T-cell (primary cell): Measurements from ENCODE around the gene CFTR. TPM values are rescaled to one million over a fixed set of nuclear protein-coding genes. Genes with fewer than 3 reads are reported as not detected.

Experiments
- ATAC-seq, 4 experiments: fragments of 200-7000 bp in 3 of 4; fragments of 150-1000 bp in 1 of 4; cut with Tn5 transposase; replicated peaks in 1 of 4; 1 replicate in 3 of 4; 2 replicates in 1 of 4; pipeline ENCODE4 v1.10.0; 2021; ENCODE audit warnings: moderate library complexity in 3 of 4, mild to moderate bottlenecking in 2 of 4, moderate number of reproducible peaks in 1 of 4
- CTCF ChIA-PET, 2 donors: fragments of 300-600 bp; sonication (Branson Sonifier 250); formaldehyde crosslinking; loops; one replicate each; lab custom pipeline; 2022; ENCODE audit warnings: antibody characterized with exemption in 2 of 2; lab: Charles Lee
- POLR2A ChIA-PET, 2 donors: fragments of 300-600 bp; sonication (Branson Sonifier 250); formaldehyde crosslinking; loops; one replicate each; lab custom pipeline; 2022; ENCODE audit warnings: antibody characterized with exemption in 2 of 2; lab: Charles Lee
- DNase-seq, 35 experiments: peaks; one replicate each; pipeline versions ENCODE4 v3.0.0 to v3.0.0-alpha.2; 2013 to 2023
- H3K27ac ChIP-seq: one replicate; pipeline ENCODE4 v1.5.1; 2013; ENCODE audit warnings: low read length
- H3K27me3 ChIP-seq, 2 experiments: replicated peaks in 1 of 2; 1 replicate in 1 of 2; 2 replicates in 1 of 2; pipeline versions ENCODE4 v1.6.1 to v1.7.0; 2013; ENCODE audit warnings: low read length in 1 of 2, mixed read lengths in 1 of 2; ENCODE audit not compliant: control insufficient read depth in 2 of 2, insufficient read depth in 2 of 2; ENCODE audit errors: extremely low read depth in 1 of 2
- H3K36me3 ChIP-seq, 2 donors: 1 replicate in 1 of 2; 2 replicates in 1 of 2; pipeline versions ENCODE4 v1.6.1 to v1.7.0; 2013; ENCODE audit warnings: low read length in 1 of 2; ENCODE audit not compliant: control insufficient read depth in 2 of 2, insufficient read depth in 1 of 2; ENCODE audit errors: extremely low read depth in 1 of 2
- H3K4me1 ChIP-seq, 2 experiments: 1 replicate in 1 of 2; 2 replicates in 1 of 2; pipeline versions ENCODE4 v1.6.1 to v1.7.0; 2013; ENCODE audit warnings: low read length in 2 of 2, mixed read lengths in 1 of 2; ENCODE audit not compliant: insufficient read depth in 2 of 2, control insufficient read depth in 1 of 2; ENCODE audit errors: extremely low read depth in 1 of 2
- H3K4me3 ChIP-seq, 2 donors: 1 replicate in 1 of 2; 2 replicates in 1 of 2; pipeline versions ENCODE4 v1.5.1 to v1.7.0; 2013; ENCODE audit warnings: mild to moderate bottlenecking in 2 of 2, low read length in 1 of 2, moderate library complexity in 1 of 2; ENCODE audit not compliant: control insufficient read depth in 1 of 2; ENCODE audit errors: extremely low read depth in 1 of 2
- H3K9me3 ChIP-seq: 2 replicates; pipeline ENCODE4 v1.7.0; 2013
- H3K27ac Mint-ChIP-seq, 2 donors: one replicate each; pipeline ENCODE4 v1.8.0; 2020 to 2021; ENCODE audit warnings: mild to moderate bottlenecking in 2 of 2, mixed read lengths in 2 of 2
- H3K27me3 Mint-ChIP-seq, 2 donors: one replicate each; pipeline ENCODE4 v1.8.0; 2021 to 2022; ENCODE audit warnings: mixed read lengths in 2 of 2
- H3K36me3 Mint-ChIP-seq: one replicate; pipeline ENCODE4 v1.8.0; 2021; ENCODE audit warnings: mixed read lengths
- H3K4me1 Mint-ChIP-seq, 3 donors: one replicate each; pipeline ENCODE4 v1.8.0; 2020 to 2022; ENCODE audit warnings: mixed read lengths in 3 of 3, mild to moderate bottlenecking in 1 of 3
- H3K4me3 Mint-ChIP-seq, 3 donors: one replicate each; pipeline ENCODE4 v1.8.0; 2020 to 2022; ENCODE audit warnings: mild to moderate bottlenecking in 3 of 3, mixed read lengths in 3 of 3, moderate library complexity in 3 of 3
- H3K9me3 Mint-ChIP-seq, 3 donors: one replicate each; pipeline ENCODE4 v1.8.0; 2020 to 2022; ENCODE audit warnings: mixed read lengths in 3 of 3
- WGBS: methylation state at CpG from one replicate; pipeline ENCODE4 v1.1.5; 2013; ENCODE audit warnings: missing lambda C conversion rate; ENCODE audit not compliant: insufficient coverage; 5-methylcytosine and 5-hydroxymethylcytosine counted together
- total RNA-seq, 35 experiments: library from RNA in 6 of 35; stranded (reverse) in 6 of 35; fragments of 120-200 nt in 1 of 35; gene quantifications; one replicate each; pipeline versions ENCODE4 v1.2.1 to v1.2.4 and lab custom pipeline; 2013 to 2026

Gene CFTR
- total RNA-seq, 5 donors from 2014 or later (not counting 1 experiment from before 2014, with no cell fraction given): 0.44 to 0.53 (median 0.47) TPM; not detected in 2

DNA sequence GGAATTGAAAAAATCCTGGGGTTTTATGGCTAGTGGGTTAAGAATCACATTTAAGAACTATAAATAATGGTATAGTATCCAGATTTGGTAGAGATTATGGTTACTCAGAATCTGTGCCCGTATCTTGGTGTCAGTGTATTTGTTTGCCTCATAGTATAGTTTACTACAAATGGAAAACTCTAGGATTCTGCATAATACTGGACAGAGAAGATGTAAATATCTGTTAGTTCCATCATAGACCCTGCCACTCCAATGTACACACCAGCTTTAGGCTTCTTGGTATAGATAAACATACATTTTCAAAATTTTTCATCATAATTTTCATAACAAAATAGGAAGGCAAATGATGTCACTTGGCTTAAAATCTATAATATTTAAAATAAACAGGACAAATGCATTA is 108.1 kb downstream of the CFTR start:
- H3K9me3 ChIP-seq: no peaks in the 10 kb centered on the region
- no peak for ATAC-seq
- no CpG with 5 or more reads among the region's 1 CpG for WGBS

DNA sequence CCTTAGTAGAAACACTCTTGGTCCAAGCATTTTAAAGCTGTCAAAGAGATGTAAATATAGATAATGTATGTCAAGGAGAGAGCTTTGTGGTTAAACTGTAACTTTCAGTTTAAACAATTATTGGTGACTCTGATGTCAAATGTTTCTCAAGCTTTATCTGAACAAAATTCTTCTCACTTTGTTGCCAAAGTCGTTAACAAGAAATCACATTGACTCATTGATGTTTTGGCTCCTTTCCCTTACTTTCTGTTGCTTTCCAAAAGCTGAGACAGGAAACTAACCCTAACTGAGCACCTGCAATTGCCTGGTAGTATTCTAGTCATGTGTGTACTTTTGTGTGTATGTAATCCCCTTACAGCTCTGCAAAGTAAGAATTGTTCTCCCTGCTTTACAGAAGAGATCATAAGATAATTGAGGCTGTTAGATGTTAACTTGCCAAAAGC is 108.5 kb downstream of the CFTR start:
- no peak overlapping the region for H3K27ac Mint-ChIP-seq

More for the DNA sequence above, 108.1 kb downstream of the CFTR start:
- ChIA-PET CTCF (no interaction called here), POLR2A (no interaction called here)
- H3K27me3 ChIP-seq: no peaks in the 10 kb centered on the region
- no peak overlapping the region for H3K27ac ChIP-seq
- Mint-ChIP-seq H3K27me3 (no peaks in the 10 kb centered on the region), H3K9me3 (peaks cover 0 to 3% (median 0%) of the 10 kb centered on the region in 3 donors), H3K4me3 (no peak overlapping the region), H3K36me3 (no peaks in the 10 kb centered on the region), H3K27ac (no peak overlapping the region), H3K4me1 (no peaks in the 10 kb centered on the region)
- no peaks in the 10 kb centered on the region for H3K4me1 ChIP-seq
- H3K36me3 ChIP-seq: no peaks in the 10 kb centered on the region
- H3K4me3 ChIP-seq: no peak overlapping the region
- no peak for DNase-seq

DNA sequence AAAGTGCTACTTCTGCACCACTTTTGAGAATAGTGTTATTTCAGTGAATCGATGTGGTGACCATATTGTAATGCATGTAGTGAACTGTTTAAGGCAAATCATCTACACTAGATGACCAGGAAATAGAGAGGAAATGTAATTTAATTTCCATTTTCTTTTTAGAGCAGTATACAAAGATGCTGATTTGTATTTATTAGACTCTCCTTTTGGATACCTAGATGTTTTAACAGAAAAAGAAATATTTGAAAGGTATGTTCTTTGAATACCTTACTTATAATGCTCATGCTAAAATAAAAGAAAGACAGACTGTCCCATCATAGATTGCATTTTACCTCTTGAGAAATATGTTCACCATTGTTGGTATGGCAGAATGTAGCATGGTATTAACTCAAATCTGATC is 110.4 kb downstream of the CFTR start:
- Mint-ChIP-seq H3K27ac (no peak overlapping the region), H3K27me3 (no peaks in the 10 kb centered on the region), H3K9me3 (no peaks in the 10 kb centered on the region), H3K36me3 (no peaks in the 10 kb centered on the region), H3K4me3 (no peak overlapping the region), H3K4me1 (no peaks in the 10 kb centered on the region)
- ChIA-PET POLR2A (no interaction called here), CTCF (no interaction called here)
- H3K27me3 ChIP-seq: no peaks in the 10 kb centered on the region
- H3K4me1 ChIP-seq: no peaks in the 10 kb centered on the region
- DNase-seq: no peak
- H3K27ac ChIP-seq: no peak overlapping the region
- no peak overlapping the region for H3K4me3 ChIP-seq
- no peaks in the 10 kb centered on the region for H3K9me3 ChIP-seq
- no peaks in the 10 kb centered on the region for H3K36me3 ChIP-seq
- ATAC-seq: no peak
- no CpG with 5 or more reads among the region's 1 CpG for WGBS

More for the DNA sequence above, 108.5 kb downstream of the CFTR start:
- Histone ChIP-seq H3K9me3 (no peaks in the 10 kb centered on the region), H3K4me3 (no peak overlapping the region), H3K27ac (no peak overlapping the region), H3K4me1 (no peaks in the 10 kb centered on the region), H3K27me3 (no peaks in the 10 kb centered on the region), H3K36me3 (no peaks in the 10 kb centered on the region)
- H3K36me3 Mint-ChIP-seq: no peaks in the 10 kb centered on the region
- H3K4me3 Mint-ChIP-seq: no peak overlapping the region
- no peak for DNase-seq
- ATAC-seq: no peak
- no peaks in the 10 kb centered on the region for H3K4me1 Mint-ChIP-seq
- H3K27me3 Mint-ChIP-seq: no peaks in the 10 kb centered on the region
- ChIA-PET POLR2A (no interaction called here), CTCF (no interaction called here)
- 0% methylated on average over 1 of the region's 1 CpG for WGBS
- peaks cover 0 to under 1% (median 0%) of the 10 kb centered on the region in 3 donors for H3K9me3 Mint-ChIP-seq

DNA sequence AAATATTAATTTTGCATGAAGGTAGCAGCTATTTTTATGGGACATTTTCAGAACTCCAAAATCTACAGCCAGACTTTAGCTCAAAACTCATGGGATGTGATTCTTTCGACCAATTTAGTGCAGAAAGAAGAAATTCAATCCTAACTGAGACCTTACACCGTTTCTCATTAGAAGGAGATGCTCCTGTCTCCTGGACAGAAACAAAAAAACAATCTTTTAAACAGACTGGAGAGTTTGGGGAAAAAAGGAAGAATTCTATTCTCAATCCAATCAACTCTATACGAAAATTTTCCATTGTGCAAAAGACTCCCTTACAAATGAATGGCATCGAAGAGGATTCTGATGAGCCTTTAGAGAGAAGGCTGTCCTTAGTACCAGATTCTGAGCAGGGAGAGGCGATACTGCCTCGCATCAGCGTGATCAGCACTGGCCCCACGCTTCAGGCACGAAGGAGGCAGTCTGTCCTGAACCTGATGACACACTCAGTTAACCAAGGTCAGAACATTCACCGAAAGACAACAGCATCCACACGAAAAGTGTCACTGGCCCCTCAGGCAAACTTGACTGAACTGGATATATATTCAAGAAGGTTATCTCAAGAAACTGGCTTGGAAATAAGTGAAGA is 112.3 kb downstream of the CFTR start:
- H3K9me3 Mint-ChIP-seq: peaks cover 0 to 2% (median 0%) of the 10 kb centered on the region in 3 donors
- CTCF ChIA-PET: no interaction called here
- ATAC-seq (no peak), DNase-seq (no peak)
- H3K9me3 ChIP-seq: no peaks in the 10 kb centered on the region
- no peak overlapping the region for H3K4me3 ChIP-seq
- H3K27me3 Mint-ChIP-seq: no peaks in the 10 kb centered on the region
- no peak overlapping the region for H3K27ac Mint-ChIP-seq
- H3K36me3 ChIP-seq: no peaks in the 10 kb centered on the region
- no peaks in the 10 kb centered on the region for H3K27me3 ChIP-seq
- H3K27ac ChIP-seq: no peak overlapping the region
- H3K4me1 ChIP-seq: no peaks in the 10 kb centered on the region
- no peaks in the 10 kb centered on the region for H3K36me3 Mint-ChIP-seq
- WGBS: 81% methylated on average over 7 of the region's 11 CpGs
- H3K4me3 Mint-ChIP-seq: no peak overlapping the region
- H3K4me1 Mint-ChIP-seq: no peaks in the 10 kb centered on the region
- POLR2A ChIA-PET: no interaction called here

DNA sequence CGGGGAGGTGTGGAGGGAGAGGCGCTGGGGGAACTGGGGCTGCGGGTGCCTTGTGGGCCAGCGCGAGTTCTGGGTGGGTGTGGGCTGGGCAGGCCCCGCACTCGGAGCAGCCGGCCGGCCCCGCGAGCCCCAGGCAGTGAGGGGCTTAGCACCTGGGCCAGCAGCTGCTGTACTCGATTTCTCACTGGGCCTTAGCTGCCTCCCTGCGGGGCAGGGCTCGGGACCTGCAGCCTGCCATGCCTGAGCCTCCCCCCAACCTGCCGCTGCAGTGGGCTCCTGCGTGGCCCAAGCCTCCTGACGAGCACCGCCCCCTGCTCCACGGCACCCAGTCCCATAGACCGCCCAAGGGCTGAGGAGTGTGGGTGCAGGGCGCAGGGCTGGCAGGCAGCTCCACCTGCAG is 116.3 kb downstream of the CFTR start:
- POLR2A ChIA-PET: no interaction called here
- H3K27ac ChIP-seq: no peak overlapping the region
- no peak overlapping the region for H3K4me3 ChIP-seq
- H3K27ac Mint-ChIP-seq: no peak overlapping the region
- no peaks in the 10 kb centered on the region for H3K9me3 ChIP-seq
- no peaks in the 10 kb centered on the region for H3K4me1 ChIP-seq
- no peak overlapping the region for H3K4me3 Mint-ChIP-seq
- 94% methylated on average over 19 of the region's 21 CpGs for WGBS
- CTCF ChIA-PET: no interaction called here
- DNase-seq (no peak), ATAC-seq (no peak)
- peaks cover 0 to 3% (median 0%) of the 10 kb centered on the region in 3 donors for H3K9me3 Mint-ChIP-seq
- no peaks in the 10 kb centered on the region for H3K27me3 ChIP-seq
- H3K36me3 Mint-ChIP-seq: no peaks in the 10 kb centered on the region
- no peaks in the 10 kb centered on the region for H3K4me1 Mint-ChIP-seq
- no peaks in the 10 kb centered on the region for H3K36me3 ChIP-seq
- H3K27me3 Mint-ChIP-seq: no peaks in the 10 kb centered on the region

DNA sequence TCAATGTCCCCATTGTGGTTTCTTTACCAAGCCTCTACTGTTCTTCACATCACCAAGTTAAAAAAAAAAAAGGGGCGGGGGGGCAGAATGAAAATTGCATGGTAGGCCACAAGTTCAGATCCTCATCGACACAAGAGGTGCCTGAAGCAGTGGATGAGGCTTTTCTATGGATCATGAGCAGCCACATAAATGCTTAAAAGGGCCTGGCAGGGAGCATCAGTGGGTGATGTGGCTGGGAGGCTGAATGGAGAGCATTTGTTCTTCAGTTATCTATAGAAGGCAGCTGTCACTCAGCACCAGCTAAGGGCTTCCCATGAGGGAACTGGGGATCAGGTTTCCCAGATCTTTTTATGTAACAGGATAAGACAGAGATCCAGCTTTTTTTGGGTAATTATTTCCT is 117.9 kb downstream of the CFTR start:
- H3K4me1 Mint-ChIP-seq: no peaks in the 10 kb centered on the region
- Histone ChIP-seq H3K27ac (no peak overlapping the region), H3K4me3 (no peak overlapping the region), H3K36me3 (no peaks in the 10 kb centered on the region), H3K27me3 (no peaks in the 10 kb centered on the region), H3K4me1 (no peaks in the 10 kb centered on the region), H3K9me3 (no peaks in the 10 kb centered on the region)
- ATAC-seq: no peak
- no peaks in the 10 kb centered on the region for H3K36me3 Mint-ChIP-seq
- ChIA-PET POLR2A (no interaction called here), CTCF (no interaction called here)
- H3K27me3 Mint-ChIP-seq: no peaks in the 10 kb centered on the region
- H3K27ac Mint-ChIP-seq: no peak overlapping the region
- peaks cover 0 to 3% (median 0%) of the 10 kb centered on the region in 3 donors for H3K9me3 Mint-ChIP-seq
- 50% methylated on average over 1 of the region's 2 CpGs for whole genome bisulfite sequencing
- DNase-seq: no peak
- no peak overlapping the region for H3K4me3 Mint-ChIP-seq
